ENCODE measurements around the gene RACGAP1. TPM values are rescaled to one million over a fixed set of nuclear protein-coding genes. Genes with fewer than 3 reads are reported as not detected.

The RACGAP1 gene
- total and polyA plus RNA-seq, 2 of the 8 experiments (the other 6 are each of a cell fraction or from before 2014, with no cell fraction given), result 18.0 to 66.3 TPM

DNA sequence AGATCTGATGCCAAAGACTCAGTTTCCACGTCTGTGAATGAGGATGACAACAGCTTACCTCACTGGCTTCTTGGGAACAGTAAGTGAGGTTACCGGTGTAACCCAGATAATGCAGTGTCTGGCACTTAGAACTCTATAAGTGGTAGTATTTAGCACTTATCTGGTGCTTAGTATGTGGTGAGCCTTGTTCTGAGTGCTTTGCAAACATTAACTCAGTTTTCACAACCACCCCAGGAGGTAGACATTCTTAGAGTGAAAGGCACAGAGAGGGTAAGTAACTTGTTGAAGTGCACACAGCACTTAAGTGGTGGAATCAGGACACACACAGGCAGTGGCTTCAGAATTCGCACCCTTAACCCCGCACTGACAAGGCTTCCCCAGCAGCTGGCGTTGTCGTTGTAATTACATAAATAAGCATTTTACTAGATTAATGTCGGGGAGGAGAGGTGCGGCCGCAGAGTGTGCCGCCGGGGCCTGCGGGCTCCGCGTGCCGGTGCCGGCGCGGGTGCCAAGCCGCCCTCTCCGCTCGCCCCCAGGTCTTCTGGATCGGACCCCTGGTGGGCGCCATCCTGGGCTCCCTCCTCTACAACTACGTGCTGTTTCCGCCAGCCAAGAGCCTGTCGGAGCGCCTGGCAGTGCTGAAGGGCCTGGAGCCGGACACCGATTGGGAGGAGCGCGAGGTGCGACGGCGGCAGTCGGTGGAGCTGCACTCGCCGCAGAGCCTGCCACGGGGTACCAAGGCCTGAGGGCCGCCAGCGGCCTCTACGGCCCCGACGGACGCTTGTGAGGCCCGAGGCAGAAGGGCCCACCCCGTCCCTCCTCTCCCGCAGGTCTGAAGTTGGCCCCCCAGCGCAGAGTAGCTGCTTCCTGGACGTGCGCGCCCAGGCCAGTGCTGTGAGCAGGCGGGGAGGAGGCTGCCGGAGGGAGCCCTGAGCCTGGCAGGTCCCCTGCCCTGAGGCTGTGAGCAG, 70.1 kb downstream of the RACGAP1 start (continued):
- TF ChIP-seq RXRA (IDR thresholded peaks at IDR 0.05; ENCODE audit: insufficient read depth, low read depth, low read length) (no peak), MAX (IDR thresholded peaks at IDR 0.05) (peak; percentile 82), ATF2 (IDR thresholded peaks at IDR 0.05; ENCODE audit: low read length) (no peak), NANOG (IDR thresholded peaks at IDR 0.05; ENCODE audit: insufficient read depth, low read depth, low read length, poor library complexity, severe bottlenecking) (no peak), GTF2F1 (IDR thresholded peaks at IDR 0.05; ENCODE audit: borderline replicate concordance, low read depth, low read length) (no peak)
- TF ChIP-seq, protein P1, sequence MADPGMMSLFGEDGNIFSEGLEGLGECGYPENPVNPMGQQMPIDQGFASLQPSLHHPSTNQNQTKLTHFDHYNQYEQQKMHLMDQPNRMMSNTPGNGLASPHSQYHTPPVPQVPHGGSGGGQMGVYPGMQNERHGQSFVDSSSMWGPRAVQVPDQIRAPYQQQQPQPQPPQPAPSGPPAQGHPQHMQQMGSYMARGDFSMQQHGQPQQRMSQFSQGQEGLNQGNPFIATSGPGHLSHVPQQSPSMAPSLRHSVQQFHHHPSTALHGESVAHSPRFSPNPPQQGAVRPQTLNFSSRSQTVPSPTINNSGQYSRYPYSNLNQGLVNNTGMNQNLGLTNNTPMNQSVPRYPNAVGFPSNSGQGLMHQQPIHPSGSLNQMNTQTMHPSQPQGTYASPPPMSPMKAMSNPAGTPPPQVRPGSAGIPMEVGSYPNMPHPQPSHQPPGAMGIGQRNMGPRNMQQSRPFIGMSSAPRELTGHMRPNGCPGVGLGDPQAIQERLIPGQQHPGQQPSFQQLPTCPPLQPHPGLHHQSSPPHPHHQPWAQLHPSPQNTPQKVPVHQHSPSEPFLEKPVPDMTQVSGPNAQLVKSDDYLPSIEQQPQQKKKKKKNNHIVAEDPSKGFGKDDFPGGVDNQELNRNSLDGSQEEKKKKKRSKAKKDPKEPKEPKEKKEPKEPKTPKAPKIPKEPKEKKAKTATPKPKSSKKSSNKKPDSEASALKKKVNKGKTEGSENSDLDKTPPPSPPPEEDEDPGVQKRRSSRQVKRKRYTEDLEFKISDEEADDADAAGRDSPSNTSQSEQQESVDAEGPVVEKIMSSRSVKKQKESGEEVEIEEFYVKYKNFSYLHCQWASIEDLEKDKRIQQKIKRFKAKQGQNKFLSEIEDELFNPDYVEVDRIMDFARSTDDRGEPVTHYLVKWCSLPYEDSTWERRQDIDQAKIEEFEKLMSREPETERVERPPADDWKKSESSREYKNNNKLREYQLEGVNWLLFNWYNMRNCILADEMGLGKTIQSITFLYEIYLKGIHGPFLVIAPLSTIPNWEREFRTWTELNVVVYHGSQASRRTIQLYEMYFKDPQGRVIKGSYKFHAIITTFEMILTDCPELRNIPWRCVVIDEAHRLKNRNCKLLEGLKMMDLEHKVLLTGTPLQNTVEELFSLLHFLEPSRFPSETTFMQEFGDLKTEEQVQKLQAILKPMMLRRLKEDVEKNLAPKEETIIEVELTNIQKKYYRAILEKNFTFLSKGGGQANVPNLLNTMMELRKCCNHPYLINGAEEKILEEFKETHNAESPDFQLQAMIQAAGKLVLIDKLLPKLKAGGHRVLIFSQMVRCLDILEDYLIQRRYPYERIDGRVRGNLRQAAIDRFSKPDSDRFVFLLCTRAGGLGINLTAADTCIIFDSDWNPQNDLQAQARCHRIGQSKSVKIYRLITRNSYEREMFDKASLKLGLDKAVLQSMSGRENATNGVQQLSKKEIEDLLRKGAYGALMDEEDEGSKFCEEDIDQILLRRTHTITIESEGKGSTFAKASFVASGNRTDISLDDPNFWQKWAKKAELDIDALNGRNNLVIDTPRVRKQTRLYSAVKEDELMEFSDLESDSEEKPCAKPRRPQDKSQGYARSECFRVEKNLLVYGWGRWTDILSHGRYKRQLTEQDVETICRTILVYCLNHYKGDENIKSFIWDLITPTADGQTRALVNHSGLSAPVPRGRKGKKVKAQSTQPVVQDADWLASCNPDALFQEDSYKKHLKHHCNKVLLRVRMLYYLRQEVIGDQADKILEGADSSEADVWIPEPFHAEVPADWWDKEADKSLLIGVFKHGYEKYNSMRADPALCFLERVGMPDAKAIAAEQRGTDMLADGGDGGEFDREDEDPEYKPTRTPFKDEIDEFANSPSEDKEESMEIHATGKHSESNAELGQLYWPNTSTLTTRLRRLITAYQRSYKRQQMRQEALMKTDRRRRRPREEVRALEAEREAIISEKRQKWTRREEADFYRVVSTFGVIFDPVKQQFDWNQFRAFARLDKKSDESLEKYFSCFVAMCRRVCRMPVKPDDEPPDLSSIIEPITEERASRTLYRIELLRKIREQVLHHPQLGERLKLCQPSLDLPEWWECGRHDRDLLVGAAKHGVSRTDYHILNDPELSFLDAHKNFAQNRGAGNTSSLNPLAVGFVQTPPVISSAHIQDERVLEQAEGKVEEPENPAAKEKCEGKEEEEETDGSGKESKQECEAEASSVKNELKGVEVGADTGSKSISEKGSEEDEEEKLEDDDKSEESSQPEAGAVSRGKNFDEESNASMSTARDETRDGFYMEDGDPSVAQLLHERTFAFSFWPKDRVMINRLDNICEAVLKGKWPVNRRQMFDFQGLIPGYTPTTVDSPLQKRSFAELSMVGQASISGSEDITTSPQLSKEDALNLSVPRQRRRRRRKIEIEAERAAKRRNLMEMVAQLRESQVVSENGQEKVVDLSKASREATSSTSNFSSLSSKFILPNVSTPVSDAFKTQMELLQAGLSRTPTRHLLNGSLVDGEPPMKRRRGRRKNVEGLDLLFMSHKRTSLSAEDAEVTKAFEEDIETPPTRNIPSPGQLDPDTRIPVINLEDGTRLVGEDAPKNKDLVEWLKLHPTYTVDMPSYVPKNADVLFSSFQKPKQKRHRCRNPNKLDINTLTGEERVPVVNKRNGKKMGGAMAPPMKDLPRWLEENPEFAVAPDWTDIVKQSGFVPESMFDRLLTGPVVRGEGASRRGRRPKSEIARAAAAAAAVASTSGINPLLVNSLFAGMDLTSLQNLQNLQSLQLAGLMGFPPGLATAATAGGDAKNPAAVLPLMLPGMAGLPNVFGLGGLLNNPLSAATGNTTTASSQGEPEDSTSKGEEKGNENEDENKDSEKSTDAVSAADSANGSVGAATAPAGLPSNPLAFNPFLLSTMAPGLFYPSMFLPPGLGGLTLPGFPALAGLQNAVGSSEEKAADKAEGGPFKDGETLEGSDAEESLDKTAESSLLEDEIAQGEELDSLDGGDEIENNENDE (IDR thresholded peaks at IDR 0.05; ENCODE audit: insufficient replicate concordance, low read length), result no peak
